SK-N-SH treated with all-trans-retinoic acid at 6 μM for 48 hours (cell line): ENCODE results near the gene KIF14.

Source experiments
- ATAC-seq: fragments of 200-7000 bp; cut with Tn5 transposase; 3 replicates; pipeline ENCODE4 v1.9.1; 2020; ENCODE audit warnings: mild to moderate bottlenecking, moderate library complexity
- ARNTL ChIP-seq: fragments of 450-650 bp; formaldehyde crosslinking; IDR thresholded peaks from 2 replicates; pipeline ENCODE4 v1.5.0; 2020; ENCODE audit warnings: low read depth, mild to moderate bottlenecking, moderate library complexity, borderline replicate concordance
- BACH2 ChIP-seq: fragments of 250-450 bp; sonication (Bioruptor Pico); IDR thresholded peaks from 2 replicates; pipeline ENCODE4 v1.9.0; 2021; ENCODE audit warnings: mild to moderate bottlenecking, borderline replicate concordance
- CREB5 ChIP-seq: fragments of 250-450 bp; sonication (Bioruptor Pico); IDR thresholded peaks from 2 replicates; pipeline ENCODE4 v1.5.1; 2020; ENCODE audit warnings: low read depth, mild to moderate bottlenecking, moderate library complexity
- CSDC2 ChIP-seq: fragments of 250-450 bp; sonication (Bioruptor Pico); IDR thresholded peaks from 2 replicates; pipeline ENCODE4 v1.5.0; 2020; ENCODE audit warnings: mild to moderate bottlenecking, moderate library complexity
- CSRNP3 ChIP-seq: fragments of 250-450 bp; sonication (Bioruptor Pico); IDR thresholded peaks from 2 replicates; pipeline ENCODE4 v1.5.1; 2021; ENCODE audit warnings: mild to moderate bottlenecking, moderate library complexity
- ESRRG ChIP-seq: fragments of 250-450 bp; sonication (Bioruptor Pico); IDR thresholded peaks from 2 replicates; pipeline ENCODE4 v1.6.1; 2021; ENCODE audit warnings: mild to moderate bottlenecking
- GLIS3 ChIP-seq: fragments of 250-450 bp; sonication (Bioruptor Pico); IDR thresholded peaks from 2 replicates; pipeline ENCODE4 v1.5.0; 2020; ENCODE audit warnings: mild to moderate bottlenecking, moderate library complexity
- ISL1 ChIP-seq: fragments of 250-450 bp; sonication (Bioruptor Pico); IDR thresholded peaks from 2 replicates; pipeline ENCODE4 v2.1.2; 2022; ENCODE audit warnings: mild to moderate bottlenecking, moderate library complexity
- OSR1 ChIP-seq: fragments of 250-450 bp; sonication (Bioruptor Pico); IDR thresholded peaks from 2 replicates; pipeline ENCODE4 v1.8.0; 2022; ENCODE audit warnings: moderate library complexity, mild to moderate bottlenecking, inconsistent platforms
- PATZ1 ChIP-seq: fragments of 250-450 bp; sonication (Bioruptor Pico); IDR thresholded peaks from 2 replicates; pipeline ENCODE4 v1.8.0; 2020; ENCODE audit warnings: mild to moderate bottlenecking, moderate library complexity, borderline replicate concordance
- POU6F1 ChIP-seq: fragments of 250-450 bp; sonication (Bioruptor Pico); IDR thresholded peaks from 2 replicates; pipeline ENCODE4 v1.8.0; 2021; ENCODE audit warnings: low read depth, mild to moderate bottlenecking, moderate library complexity, borderline replicate concordance
- PPARA ChIP-seq: fragments of 250-450 bp; sonication (Bioruptor Pico); IDR thresholded peaks from 2 replicates; pipeline ENCODE4 v1.5.0; 2020; ENCODE audit warnings: mild to moderate bottlenecking, borderline replicate concordance
- SNAI2 ChIP-seq: fragments of 250-450 bp; sonication (Bioruptor Pico); IDR thresholded peaks from 2 replicates; pipeline ENCODE4 v1.5.0; 2020; ENCODE audit warnings: mild to moderate bottlenecking, moderate library complexity
- TCF4 ChIP-seq: fragments of 250-450 bp; sonication (Bioruptor Pico); IDR thresholded peaks from 2 replicates; pipeline ENCODE4 v1.8.0; 2021; ENCODE audit warnings: mild to moderate bottlenecking, moderate library complexity, borderline replicate concordance
- TOX ChIP-seq: fragments of 250-450 bp; sonication (Bioruptor Pico); IDR thresholded peaks from 2 replicates; pipeline ENCODE4 v1.8.0; 2021; ENCODE audit warnings: mild to moderate bottlenecking, moderate library complexity, borderline replicate concordance
- TSHZ2 ChIP-seq: fragments of 250-450 bp; sonication (Bioruptor Pico); IDR thresholded peaks from 2 replicates; pipeline ENCODE4 v1.5.0; 2020; ENCODE audit warnings: mild to moderate bottlenecking, moderate library complexity
- ZC3H10 ChIP-seq: fragments of 250-450 bp; sonication (Bioruptor Pico); IDR thresholded peaks from 2 replicates; pipeline ENCODE4 v1.5.1; 2021; ENCODE audit warnings: mild to moderate bottlenecking, moderate library complexity
- ZFP3 ChIP-seq: fragments of 250-450 bp; sonication (Bioruptor Pico); IDR thresholded peaks from 2 replicates; pipeline ENCODE4 v1.5.0; 2020; ENCODE audit warnings: mild to moderate bottlenecking, moderate library complexity
- ZFP30 ChIP-seq: fragments of 450-650 bp; formaldehyde crosslinking; IDR thresholded peaks from 2 replicates; pipeline ENCODE4 v1.5.0; 2022; ENCODE audit warnings: mild to moderate bottlenecking, moderate library complexity
- ZNF565 ChIP-seq: fragments of 450-650 bp; formaldehyde crosslinking; conservative IDR thresholded peaks from 2 replicates; pipeline ENCODE4 v1.5.0; 2020; ENCODE audit warnings: low read depth, mild to moderate bottlenecking, moderate library complexity
- ZNF70 ChIP-seq: fragments of 450-650 bp; formaldehyde crosslinking; IDR thresholded peaks from 2 replicates; pipeline ENCODE4 v1.5.0; 2020; ENCODE audit warnings: mild to moderate bottlenecking, moderate library complexity
- ZNF8 ChIP-seq: fragments of 450-650 bp; formaldehyde crosslinking; IDR thresholded peaks from 2 replicates; pipeline ENCODE4 v1.5.0; 2020; ENCODE audit warnings: mild to moderate bottlenecking, moderate library complexity

Gene KIF14

GRCh38 chr1:200629876-200630514, 9.4 kb upstream of the KIF14 start:
- no peak for ATAC-seq
- TF ChIP-seq BACH2 (CRISPR knock-in tag): no peak
- no peak for TF ChIP-seq CSRNP3 (CRISPR knock-in tag)
- no peak for TF ChIP-seq CREB5 (CRISPR knock-in tag)
- no peak for TF ChIP-seq ARNTL (CRISPR knock-in tag)
- TF ChIP-seq ZNF8 (CRISPR knock-in tag): no peak
- no peak for TF ChIP-seq ZFP3 (CRISPR knock-in tag)
- TF ChIP-seq OSR1 (CRISPR knock-in tag): no peak
- no peak for TF ChIP-seq TCF4 (CRISPR knock-in tag)
- no peak for TF ChIP-seq TSHZ2
- no peak for TF ChIP-seq GLIS3 (CRISPR knock-in tag)
- no peak for TF ChIP-seq TOX (CRISPR knock-in tag)
- TF ChIP-seq ZNF565 (CRISPR knock-in tag): no peak
- TF ChIP-seq POU6F1 (CRISPR knock-in tag): no peak
- no peak for TF ChIP-seq SNAI2
- no peak for TF ChIP-seq CSDC2 (CRISPR knock-in tag)
- no peak for TF ChIP-seq PPARA (CRISPR knock-in tag)
- no peak for TF ChIP-seq ZFP30 (CRISPR knock-in tag)
- no peak for TF ChIP-seq ZC3H10

- no peak for ATAC-seq
- TF ChIP-seq ZFP3 (CRISPR knock-in tag) (no peak), ZC3H10 (no peak), GLIS3 (CRISPR knock-in tag) (no peak), ESRRG (CRISPR knock-in tag) (no peak), ARNTL (CRISPR knock-in tag) (no peak), ZFP30 (CRISPR knock-in tag) (no peak), CSDC2 (CRISPR knock-in tag) (no peak), TCF4 (CRISPR knock-in tag) (no peak), OSR1 (CRISPR knock-in tag) (no peak), PATZ1 (CRISPR knock-in tag) (no peak), ZNF565 (CRISPR knock-in tag) (no peak), CREB5 (CRISPR knock-in tag) (no peak), ZNF70 (CRISPR knock-in tag) (no peak), PPARA (CRISPR knock-in tag) (no peak), SNAI2 (no peak), CSRNP3 (CRISPR knock-in tag) (no peak), TOX (CRISPR knock-in tag) (no peak), ISL1 (no peak), ZNF8 (CRISPR knock-in tag) (no peak)
Measured at GRCh38 chr1:200628223-200628881, 7.8 kb upstream of the KIF14 start.
